Subcutaneous abdominal adipose tissue (tissue), 5 donors: ENCODE data around the gene AIG1.

ENCODE experiments used
- H3K27ac ChIP-seq: one replicate; pipeline ENCODE4 v1.7.0; 2013; ENCODE audit warnings: low read depth, mild to moderate bottlenecking, inconsistent platforms, low read length, moderate library complexity
- H3K27me3 ChIP-seq, 5 donors: one replicate each; pipeline ENCODE4 v1.7.0; 2013; ENCODE audit warnings: low read length in 5 of 5, inconsistent platforms in 1 of 5; ENCODE audit not compliant: control insufficient read depth in 5 of 5, insufficient read depth in 4 of 5
- H3K36me3 ChIP-seq, 5 donors: one replicate each; pipeline ENCODE4 v1.7.0; 2013; ENCODE audit warnings: low read length in 5 of 5; ENCODE audit not compliant: control insufficient read depth in 5 of 5, insufficient read depth in 5 of 5
- H3K4me1 ChIP-seq, 5 donors: one replicate each; pipeline ENCODE4 v1.7.0; 2013; ENCODE audit warnings: low read length in 5 of 5, mild to moderate bottlenecking in 3 of 5, moderate library complexity in 1 of 5; ENCODE audit not compliant: control insufficient read depth in 5 of 5, insufficient read depth in 5 of 5
- H3K4me3 ChIP-seq, 5 donors: one replicate each; pipeline ENCODE4 v1.7.0; 2013; ENCODE audit warnings: low read length in 5 of 5, low read depth in 1 of 5
- H3K9ac ChIP-seq, 5 donors: one replicate each; pipeline ENCODE4 v1.7.0; 2013; ENCODE audit warnings: low read length in 5 of 5, mild to moderate bottlenecking in 4 of 5, moderate library complexity in 3 of 5
- H3K9me3 ChIP-seq, 5 donors: one replicate each; pipeline ENCODE4 v1.7.0; 2013; ENCODE audit warnings: low read length in 5 of 5; ENCODE audit not compliant: control insufficient read depth in 5 of 5
- donor health status: healthy.
- donor health status: healthy.
- donor health status: healthy.
- donor health status: healthy.
- donor health status: healthy.

The AIG1 gene

GRCh38 chr6:143183666-143184065, 123.0 kb downstream of the AIG1 start:
- H3K9ac ChIP-seq = no peak overlapping the region
- no peak overlapping the region for H3K27ac ChIP-seq
- H3K27me3 ChIP-seq = no peaks in the 10 kb centered on the region
- no peaks in the 10 kb centered on the region for H3K9me3 ChIP-seq
- no peak overlapping the region for H3K4me3 ChIP-seq
- H3K36me3 ChIP-seq = peaks cover 0 to 11% (median 7%) of the 10 kb centered on the region in 5 donors
- peaks cover 0 to 21% (median 9%) of the 10 kb centered on the region in 5 donors for H3K4me1 ChIP-seq

GRCh38 chr6:143185288-143185687, 124.6 kb downstream of the AIG1 start:
- Histone ChIP-seq H3K9ac (no peak overlapping the region), H3K9me3 (no peaks in the 10 kb centered on the region), H3K27ac (no peak overlapping the region), H3K4me1 (peaks cover 0 to 17% (median 5%) of the 10 kb centered on the region in 5 donors), H3K36me3 (peaks cover 0 to 11% (median 7%) of the 10 kb centered on the region in 5 donors), H3K27me3 (no peaks in the 10 kb centered on the region), H3K4me3 (no peak overlapping the region)

- H3K9ac ChIP-seq = no peak overlapping the region
- H3K4me1 ChIP-seq = peaks cover 0 to 9% (median 5%) of the 10 kb centered on the region in 5 donors
- H3K9me3 ChIP-seq = no peaks in the 10 kb centered on the region
- no peak overlapping the region for H3K4me3 ChIP-seq
- peaks cover 2 to 11% (median 4%) of the 10 kb centered on the region in 5 donors for H3K36me3 ChIP-seq
- H3K27ac ChIP-seq = no peak overlapping the region
- H3K27me3 ChIP-seq = no peaks in the 10 kb centered on the region
Observed at GRCh38 chr6:143187238-143187923, 126.7 kb downstream of the AIG1 start.

GRCh38 chr6:143188292-143188691, 127.6 kb downstream of the AIG1 start:
- H3K27ac ChIP-seq = no peak overlapping the region
- peaks cover 0 to 9% (median 5%) of the 10 kb centered on the region in 5 donors for H3K4me1 ChIP-seq
- H3K9me3 ChIP-seq = no peaks in the 10 kb centered on the region
- no peaks in the 10 kb centered on the region for H3K27me3 ChIP-seq
- no peak overlapping the region for H3K4me3 ChIP-seq
- H3K9ac ChIP-seq = no peak overlapping the region
- peaks cover 2 to 11% (median 6%) of the 10 kb centered on the region in 5 donors for H3K36me3 ChIP-seq

GRCh38 chr6:143191361-143191760, 130.7 kb downstream of the AIG1 start:
- Histone ChIP-seq H3K4me3 (no peak overlapping the region), H3K4me1 (peaks cover 0 to 9% (median 5%) of the 10 kb centered on the region in 5 donors), H3K27me3 (no peaks in the 10 kb centered on the region), H3K27ac (no peak overlapping the region), H3K9ac (no peak overlapping the region), H3K36me3 (peaks cover 0 to 6% (median 3%) of the 10 kb centered on the region in 5 donors), H3K9me3 (no peaks in the 10 kb centered on the region)

GRCh38 chr6:143192766-143193165, 132.1 kb downstream of the AIG1 start:
- H3K27ac ChIP-seq = no peak overlapping the region
- H3K9ac ChIP-seq = no peak overlapping the region
- no peak overlapping the region for H3K4me3 ChIP-seq
- no peaks in the 10 kb centered on the region for H3K9me3 ChIP-seq
- H3K4me1 ChIP-seq = peaks cover 0 to 5% (median 2%) of the 10 kb centered on the region in 5 donors
- no peaks in the 10 kb centered on the region for H3K27me3 ChIP-seq
- H3K36me3 ChIP-seq = peaks cover 0 to 6% (median under 1%) of the 10 kb centered on the region in 5 donors

GRCh38 chr6:143193571-143194094, 132.9 kb downstream of the AIG1 start:
- H3K9ac ChIP-seq = no peak overlapping the region
- no peak overlapping the region for H3K4me3 ChIP-seq
- no peaks in the 10 kb centered on the region for H3K27me3 ChIP-seq
- no peak overlapping the region for H3K27ac ChIP-seq
- H3K36me3 ChIP-seq = peaks cover 0 to 6% (median 0%) of the 10 kb centered on the region in 5 donors
- H3K9me3 ChIP-seq = no peaks in the 10 kb centered on the region
- H3K4me1 ChIP-seq = peaks cover 0 to 4% (median 3%) of the 10 kb centered on the region in 5 donors

GRCh38 chr6:143194095-143194589, 133.5 kb downstream of the AIG1 start:
- no peak overlapping the region for H3K4me3 ChIP-seq
- H3K4me1 ChIP-seq = peaks cover 0 to 4% (median 3%) of the 10 kb centered on the region in 5 donors
- no peak overlapping the region for H3K27ac ChIP-seq
- no peaks in the 10 kb centered on the region for H3K9me3 ChIP-seq
- peaks cover 0 to 6% (median 0%) of the 10 kb centered on the region in 5 donors for H3K36me3 ChIP-seq
- no peak overlapping the region for H3K9ac ChIP-seq
- no peaks in the 10 kb centered on the region for H3K27me3 ChIP-seq

GRCh38 chr6:143195349-143195845, 134.7 kb downstream of the AIG1 start:
- no peak overlapping the region for H3K4me3 ChIP-seq
- H3K27me3 ChIP-seq = no peaks in the 10 kb centered on the region
- no peaks in the 10 kb centered on the region for H3K9me3 ChIP-seq
- peaks cover 0 to 6% (median 0%) of the 10 kb centered on the region in 5 donors for H3K36me3 ChIP-seq
- H3K4me1 ChIP-seq = peaks cover 0 to 4% (median 3%) of the 10 kb centered on the region in 5 donors
- no peak overlapping the region for H3K9ac ChIP-seq
- H3K27ac ChIP-seq = no peak overlapping the region
